ENCODE data around the gene KIF3C. TPM values are rescaled to one million over a fixed set of nuclear protein-coding genes. Genes with fewer than 3 reads are reported as not detected.

Gene KIF3C
- total and polyA plus RNA-seq, 2 experiments from 2014 or later: 7.0 to 7.2 TPM

GRCh38 chr2:25991965-25992364 lies 9.7 kb upstream of the KIF3C start:
- no peaks in the 10 kb centered on the region for H3K9me2 ChIP-seq (ENCODE audit: insufficient read depth)
- H3K36me3 ChIP-seq (ENCODE audit: low read depth): no peaks in the 10 kb centered on the region
- H3K9me3 ChIP-seq (ENCODE audit: low read depth): no peaks in the 10 kb centered on the region
- no peaks in the 10 kb centered on the region for H3K79me2 ChIP-seq (ENCODE audit: insufficient read depth)
- H2AFZ ChIP-seq: no peak overlapping the region
- H3K27me3 ChIP-seq (replicated peaks; ENCODE audit: insufficient read depth): no peaks in the 10 kb centered on the region
- no peak overlapping the region for H3K9ac ChIP-seq
- peak overlapping the region; percentile 69 for H3K4me2 ChIP-seq (ENCODE audit: unreplicated experiment)
- H3K4me1 ChIP-seq (ENCODE audit: insufficient read depth): peaks cover 5% of the 10 kb centered on the region
- DNase-seq: no peak
- in situ Hi-C loops (cut with MboI): loop anchor here (5.0 kb wide), 1 partner anchor 155 kb away; no protein-coding TSS in a partner anchor
- H4K20me1 ChIP-seq (ENCODE audit: insufficient read depth): no peaks in the 10 kb centered on the region
- H3F3A ChIP-seq (ENCODE audit: insufficient read depth): peaks cover 10% of the 10 kb centered on the region; the same call in 1 of the 2 replicates
- H3K4me3 ChIP-seq: peak overlapping the region; percentile 52
- no peak for TF ChIP-seq EZH2 (IDR thresholded peaks at IDR 0.05; ENCODE audit: insufficient read depth, poor library complexity, severe bottlenecking)
- TF ChIP-seq EZH2phosphoT487 (IDR thresholded peaks at IDR 0.05; ENCODE audit: insufficient read depth, low read depth): no peak
- H3K27ac ChIP-seq: no peak overlapping the region
- WGBS, 2 experiments (ENCODE audit: low coverage in 1 of 2, low lambda C conversion rate in 2 of 2, missing lambda C conversion rate in 2 of 2): 95 to 98% methylated on average over 3 of the region's 3 CpGs

DNA sequence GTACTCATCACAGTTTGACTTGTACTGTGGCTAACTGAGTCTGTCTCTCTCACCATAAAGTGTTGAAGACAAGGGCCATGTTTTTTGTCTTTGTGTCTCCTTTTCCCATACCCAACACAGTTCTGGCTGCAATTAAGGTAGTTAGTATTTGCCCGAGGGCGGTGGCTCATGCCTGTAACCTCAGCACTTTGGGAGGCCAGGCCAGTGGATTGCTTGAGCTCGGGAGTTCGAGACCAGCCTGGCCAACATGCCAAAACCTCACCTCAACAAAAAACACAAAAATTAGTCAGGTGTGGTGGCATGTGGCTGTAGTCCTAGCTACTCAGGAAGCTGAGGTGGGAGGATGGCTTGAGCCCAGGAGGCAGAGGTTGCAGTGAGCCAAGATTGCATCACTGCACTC lies 6.9 kb upstream of the KIF3C start:
- in situ Hi-C loops (cut with MboI): no loop called here
- TF ChIP-seq EZH2 (IDR thresholded peaks at IDR 0.05; ENCODE audit: insufficient read depth, poor library complexity, severe bottlenecking): no peak
- no peak for TF ChIP-seq EZH2phosphoT487 (IDR thresholded peaks at IDR 0.05; ENCODE audit: insufficient read depth, low read depth)
- no peak overlapping the region for H2AFZ ChIP-seq
- 71 to 72% methylated on average over 4 of the region's 4 CpGs for WGBS, 2 experiments (ENCODE audit: low coverage in 1 of 2, low lambda C conversion rate in 2 of 2, missing lambda C conversion rate in 2 of 2)
- no peak overlapping the region for H3K27ac ChIP-seq
- no peak overlapping the region for H3K9ac ChIP-seq
- no peaks in the 10 kb centered on the region for H3F3A ChIP-seq (ENCODE audit: insufficient read depth)
- H3K4me1 ChIP-seq (ENCODE audit: insufficient read depth): peaks cover 5% of the 10 kb centered on the region
- H4K20me1 ChIP-seq (ENCODE audit: insufficient read depth): no peaks in the 10 kb centered on the region
- H3K27me3 ChIP-seq (replicated peaks; ENCODE audit: insufficient read depth): no peaks in the 10 kb centered on the region
- no peaks in the 10 kb centered on the region for H3K9me2 ChIP-seq (ENCODE audit: insufficient read depth)
- no peaks in the 10 kb centered on the region for H3K36me3 ChIP-seq (ENCODE audit: low read depth)
- H3K79me2 ChIP-seq (ENCODE audit: insufficient read depth): no peaks in the 10 kb centered on the region
- H3K4me3 ChIP-seq: no peak overlapping the region
- no peak for DNase-seq
- no peaks in the 10 kb centered on the region for H3K9me3 ChIP-seq (ENCODE audit: low read depth)
- H3K4me2 ChIP-seq (ENCODE audit: unreplicated experiment): no peak overlapping the region

DNA sequence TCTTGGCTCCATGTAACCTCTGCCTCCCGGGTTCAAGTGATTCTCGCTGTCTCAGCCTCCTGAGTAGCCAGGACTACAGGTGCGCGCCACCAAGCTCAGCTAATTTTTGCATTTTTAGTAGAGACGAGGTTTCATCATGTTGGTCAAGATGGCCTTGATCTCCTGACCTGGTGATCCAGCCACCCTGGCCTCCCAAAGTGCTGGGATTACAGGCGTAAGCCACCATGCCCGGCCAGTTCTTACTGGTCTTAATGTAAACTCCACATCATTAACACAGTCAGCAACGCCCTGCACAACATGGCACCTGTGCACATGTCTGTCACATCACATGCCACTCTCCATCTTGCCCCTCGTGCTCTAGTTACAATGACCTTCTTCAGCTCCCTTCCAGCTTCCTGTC lies 5.8 kb upstream of the KIF3C start:
- no peak overlapping the region for H3K27ac ChIP-seq
- in situ Hi-C loops (cut with MboI): no loop called here

GRCh38 chr2:25983735-25984134 lies 1.4 kb upstream of the KIF3C start:
- TF ChIP-seq EZH2phosphoT487 (IDR thresholded peaks at IDR 0.05; ENCODE audit: insufficient read depth, low read depth) (no peak), EZH2 (IDR thresholded peaks at IDR 0.05; ENCODE audit: insufficient read depth, poor library complexity, severe bottlenecking) (no peak)
- in situ Hi-C loops (cut with MboI): no loop called here
- Histone ChIP-seq H3K79me2 (ENCODE audit: insufficient read depth) (peaks cover 24% of the 10 kb centered on the region), H3K4me3 (no peak overlapping the region), H3K27ac (no peak overlapping the region), H3K27me3 (replicated peaks; ENCODE audit: insufficient read depth) (no peaks in the 10 kb centered on the region), H2AFZ (no peak overlapping the region), H3F3A (ENCODE audit: insufficient read depth) (peaks cover 8% of the 10 kb centered on the region; the same call in 1 of the 2 replicates), H3K9me3 (ENCODE audit: low read depth) (no peaks in the 10 kb centered on the region), H4K20me1 (ENCODE audit: insufficient read depth) (no peaks in the 10 kb centered on the region), H3K4me2 (ENCODE audit: unreplicated experiment) (no peak overlapping the region), H3K9ac (no peak overlapping the region), H3K9me2 (ENCODE audit: insufficient read depth) (no peaks in the 10 kb centered on the region), H3K4me1 (ENCODE audit: insufficient read depth) (peaks cover 12% of the 10 kb centered on the region; the same call in 1 of the 2 replicates), H3K36me3 (ENCODE audit: low read depth) (no peaks in the 10 kb centered on the region)
- DNase-seq: no peak

More for the DNA sequence above, 5.8 kb upstream of the KIF3C start:
- no peak overlapping the region for H2AFZ ChIP-seq
- peaks cover 5% of the 10 kb centered on the region for H3K4me1 ChIP-seq (ENCODE audit: insufficient read depth)
- peaks cover 7% of the 10 kb centered on the region; the same call in 1 of the 2 replicates for H3F3A ChIP-seq (ENCODE audit: insufficient read depth)
- no peak overlapping the region for H3K4me2 ChIP-seq (ENCODE audit: unreplicated experiment)
- no peaks in the 10 kb centered on the region for H3K79me2 ChIP-seq (ENCODE audit: insufficient read depth)
- TF ChIP-seq EZH2phosphoT487 (IDR thresholded peaks at IDR 0.05; ENCODE audit: insufficient read depth, low read depth) (no peak), EZH2 (IDR thresholded peaks at IDR 0.05; ENCODE audit: insufficient read depth, poor library complexity, severe bottlenecking) (no peak)
- H3K9ac ChIP-seq: no peak overlapping the region
- 82 to 85% methylated on average over 9 of the region's 9 CpGs for whole genome bisulfite sequencing, 2 experiments (ENCODE audit: low coverage in 1 of 2, low lambda C conversion rate in 2 of 2, missing lambda C conversion rate in 2 of 2)
- H3K4me3 ChIP-seq: no peak overlapping the region
- H3K27me3 ChIP-seq (replicated peaks; ENCODE audit: insufficient read depth): no peaks in the 10 kb centered on the region
- H3K9me3 ChIP-seq (ENCODE audit: low read depth): no peaks in the 10 kb centered on the region
- H4K20me1 ChIP-seq (ENCODE audit: insufficient read depth): no peaks in the 10 kb centered on the region
- DNase-seq: no peak
- H3K9me2 ChIP-seq (ENCODE audit: insufficient read depth): no peaks in the 10 kb centered on the region
- no peaks in the 10 kb centered on the region for H3K36me3 ChIP-seq (ENCODE audit: low read depth)

- H2AFZ ChIP-seq: peak overlapping the region; percentile 93
- no peak for DNase-seq
- no peak overlapping the region for H3K4me2 ChIP-seq (ENCODE audit: unreplicated experiment)
- peaks cover 32% of the 10 kb centered on the region for H3K79me2 ChIP-seq (ENCODE audit: insufficient read depth)
- no peak overlapping the region for H3K9ac ChIP-seq
- H3K4me3 ChIP-seq: peak overlapping the region; percentile 96
- no peaks in the 10 kb centered on the region for H3K27me3 ChIP-seq (replicated peaks; ENCODE audit: insufficient read depth)
- H4K20me1 ChIP-seq (ENCODE audit: insufficient read depth): no peaks in the 10 kb centered on the region
- peaks cover 19% of the 10 kb centered on the region for H3K4me1 ChIP-seq (ENCODE audit: insufficient read depth)
- peaks cover 8% of the 10 kb centered on the region; the same call in 1 of the 2 replicates for H3F3A ChIP-seq (ENCODE audit: insufficient read depth)
- H3K9me2 ChIP-seq (ENCODE audit: insufficient read depth): no peaks in the 10 kb centered on the region
- H3K27ac ChIP-seq: no peak overlapping the region
- H3K36me3 ChIP-seq (ENCODE audit: low read depth): no peaks in the 10 kb centered on the region
- TF ChIP-seq EZH2phosphoT487 (IDR thresholded peaks at IDR 0.05; ENCODE audit: insufficient read depth, low read depth): no peak
- in situ Hi-C loops (cut with MboI): no loop called here
- no peaks in the 10 kb centered on the region for H3K9me3 ChIP-seq (ENCODE audit: low read depth)
- 51 to 52% methylated on average over 14 to 15 of the region's 15 CpGs for WGBS, 2 experiments (ENCODE audit: low coverage in 1 of 2, low lambda C conversion rate in 2 of 2, missing lambda C conversion rate in 2 of 2)
Measured at GRCh38 chr2:25982968-25983280, 627 bp upstream of the KIF3C start.

Data from GM23248 (cell line).